NCI-H2196 (cell line): ENCODE measurements around the gene SH3BGRL.
A peak's percentile ranks its signal among the peaks of the same experiment; 100 is the strongest.

Source experiments
- DNase-seq: peaks from one replicate; lab custom pipeline; 2025; ENCODE audit not compliant: unreplicated experiment; lab: John Stamatoyannopoulos, UW

The SH3BGRL gene

DNA sequence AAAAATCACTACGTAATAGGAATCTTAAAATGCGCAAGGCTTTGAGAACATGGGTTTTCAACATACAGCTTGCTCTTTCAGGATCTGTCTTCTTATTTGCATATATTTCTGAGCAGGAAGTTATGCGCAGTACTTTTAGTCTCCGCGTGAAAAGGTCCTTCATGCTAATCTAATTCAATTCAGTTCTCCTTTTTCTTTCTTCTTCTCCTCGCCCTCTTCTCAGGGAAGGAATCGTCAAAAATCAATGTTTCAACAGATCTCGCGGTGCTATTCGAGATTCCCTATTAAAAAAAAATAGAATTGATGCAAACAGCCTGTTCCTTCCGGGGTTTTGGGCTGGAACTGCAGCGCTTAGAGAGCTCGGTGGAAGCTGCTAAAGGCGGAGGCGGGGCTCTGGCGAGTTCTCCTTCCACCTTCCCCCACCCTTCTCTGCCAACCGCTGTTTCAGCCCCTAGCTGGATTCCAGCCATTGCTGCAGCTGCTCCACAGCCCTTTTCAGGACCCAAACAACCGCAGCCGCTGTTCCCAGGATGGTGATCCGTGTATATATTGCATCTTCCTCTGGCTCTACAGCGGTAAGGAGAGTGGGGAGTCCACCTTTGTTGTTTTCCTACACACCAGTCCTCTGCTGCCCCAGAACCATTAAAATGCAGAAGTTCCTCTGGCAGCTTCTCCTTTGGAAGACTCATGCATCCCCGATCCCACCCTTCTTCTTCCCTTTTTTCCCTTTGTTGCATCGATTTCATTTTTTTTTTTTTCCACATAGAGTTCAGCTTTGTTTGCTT lies at the start of gene SH3BGRL, which contains the start of gene HMGN5:
Gene SH3BGRL, plus strand, starts transcription at position 432 of the 785 bp plus-strand sequence. Its CDS starts 99 bp downstream, at position 531.
Gene HMGN5, minus strand, starts transcription at position 243 of the 785 bp plus-strand sequence. CDS start 80,364 bp downstream, outside the sequence.
- DNase-seq = no peak

DNA sequence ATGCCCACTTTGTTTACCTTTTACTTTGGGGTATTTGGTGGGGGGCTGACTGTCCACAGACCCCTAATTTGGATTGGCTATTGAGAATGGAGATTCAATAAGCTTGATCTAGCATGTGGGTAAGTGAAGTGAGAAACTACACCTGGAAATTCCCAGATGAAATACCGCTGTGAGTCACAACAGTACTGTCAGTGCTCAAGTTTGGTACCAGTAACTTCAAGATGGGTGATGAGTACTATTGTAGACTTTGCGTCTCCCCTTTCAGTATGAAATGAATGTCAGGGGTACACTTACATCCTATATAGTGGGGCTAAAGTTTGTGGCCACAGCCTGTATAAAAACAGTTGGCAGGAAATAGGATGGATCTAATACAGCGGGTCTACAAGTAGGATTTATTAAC lies 33.5 kb upstream of the SH3BGRL start:
- DNase-seq = no peak

- DNase-seq = no peak
Measured at GRCh38 chrX:81174286-81174685, 27.6 kb upstream of the SH3BGRL start.

- DNase-seq = no peak
Measured at GRCh38 chrX:81195259-81195658, 6.6 kb upstream of the SH3BGRL start.

- DNase-seq = peak; percentile 2
Measured at GRCh38 chrX:81195712-81196111, 6.2 kb upstream of the SH3BGRL start.

DNA sequence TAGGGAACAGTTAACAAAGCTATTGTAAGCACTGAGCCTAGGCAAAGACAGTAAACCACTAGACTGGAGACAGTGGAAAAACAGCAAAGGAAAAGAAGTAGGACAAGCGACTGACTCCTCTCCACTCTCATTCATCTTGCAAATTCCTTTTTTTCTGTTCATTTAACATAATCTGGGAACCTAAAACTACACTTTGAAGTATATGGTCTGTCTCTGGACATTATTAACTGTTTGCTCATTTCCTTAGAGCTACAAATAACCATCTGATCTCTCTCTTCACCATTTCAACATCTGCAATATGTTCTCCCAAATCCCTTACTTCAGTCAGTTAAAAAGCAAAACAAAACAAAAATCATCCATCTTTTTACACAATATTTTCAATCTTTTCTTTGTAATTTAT lies 831 bp upstream of the SH3BGRL start:
- no peak for DNase-seq

GRCh38 chrX:81202456-81202819 lies 536 bp downstream of the SH3BGRL start:
- DNase-seq = no peak

GRCh38 chrX:81202943-81203342 lies 1.0 kb downstream of the SH3BGRL start:
- no peak for DNase-seq

GRCh38 chrX:81205551-81205950 lies 3.6 kb downstream of the SH3BGRL start:
- DNase-seq = no peak

DNA sequence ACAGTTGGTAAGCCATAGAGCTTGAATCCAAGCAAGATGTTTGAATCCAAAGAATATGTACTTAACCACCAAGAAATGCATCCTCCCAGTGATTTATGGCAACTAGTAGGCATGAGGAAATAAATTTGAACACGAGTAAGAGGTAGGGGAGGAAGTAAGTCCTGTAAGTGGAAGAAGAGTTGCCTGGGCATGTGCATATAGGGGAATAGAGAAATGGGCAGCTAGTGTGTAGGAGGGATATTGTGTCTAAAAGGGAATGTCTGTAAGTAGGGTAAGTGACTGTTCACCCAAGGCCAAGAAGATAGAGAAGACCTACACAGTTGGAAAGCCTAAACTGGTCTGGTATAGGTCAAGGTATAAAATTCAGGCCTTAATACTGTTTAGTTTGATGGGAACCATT lies 4.6 kb downstream of the SH3BGRL start:
- no peak for DNase-seq

- DNase-seq = no peak
Measured at GRCh38 chrX:81208916-81209315, 7.0 kb downstream of the SH3BGRL start.

DNA sequence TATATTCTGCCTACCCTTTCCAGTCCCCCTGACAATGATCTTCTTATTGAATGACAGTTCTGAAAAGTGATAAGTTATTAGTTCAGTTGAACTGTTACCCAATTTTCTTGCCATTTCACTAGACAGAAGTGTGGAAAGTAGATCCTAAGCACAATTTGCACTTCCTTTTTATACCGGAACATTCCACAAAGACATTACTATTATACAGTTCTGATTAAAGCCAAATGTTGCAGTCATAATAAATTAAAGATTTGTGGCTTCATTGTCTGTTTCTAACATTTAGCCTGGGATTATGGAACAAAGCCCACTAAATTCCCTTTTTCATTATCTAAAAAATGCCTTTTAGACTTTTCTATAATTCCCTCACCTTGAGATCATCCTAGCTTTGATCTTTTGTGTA lies 13.8 kb downstream of the SH3BGRL start:
- DNase-seq = no peak

- no peak for DNase-seq
Measured at GRCh38 chrX:81229229-81229628, 27.3 kb downstream of the SH3BGRL start.

GRCh38 chrX:81229901-81230300 lies 28.0 kb downstream of the SH3BGRL start:
- no peak for DNase-seq

GRCh38 chrX:81231476-81231875 lies 29.6 kb downstream of the SH3BGRL start:
- DNase-seq = no peak

DNA sequence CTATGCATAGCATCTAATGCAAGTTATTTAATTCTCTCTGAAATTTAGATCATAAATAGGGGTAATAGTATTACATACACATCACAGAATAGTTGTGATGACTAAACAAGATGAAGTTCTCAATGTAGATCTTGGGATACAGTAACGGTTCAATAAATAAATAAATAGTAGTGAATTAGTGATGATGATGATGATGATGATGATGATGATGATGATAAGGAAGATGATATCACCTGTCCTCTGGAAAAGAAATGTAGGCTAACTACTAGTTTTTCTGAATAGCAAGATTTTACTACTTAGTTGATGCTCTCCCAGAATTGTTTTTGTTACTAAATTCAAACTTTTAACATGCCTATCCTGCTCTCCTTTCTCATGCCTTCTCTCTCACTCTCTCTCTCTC lies 30.3 kb downstream of the SH3BGRL start:
- DNase-seq = no peak

- DNase-seq = no peak
Measured at GRCh38 chrX:81237516-81237915, 35.6 kb downstream of the SH3BGRL start.

DNA sequence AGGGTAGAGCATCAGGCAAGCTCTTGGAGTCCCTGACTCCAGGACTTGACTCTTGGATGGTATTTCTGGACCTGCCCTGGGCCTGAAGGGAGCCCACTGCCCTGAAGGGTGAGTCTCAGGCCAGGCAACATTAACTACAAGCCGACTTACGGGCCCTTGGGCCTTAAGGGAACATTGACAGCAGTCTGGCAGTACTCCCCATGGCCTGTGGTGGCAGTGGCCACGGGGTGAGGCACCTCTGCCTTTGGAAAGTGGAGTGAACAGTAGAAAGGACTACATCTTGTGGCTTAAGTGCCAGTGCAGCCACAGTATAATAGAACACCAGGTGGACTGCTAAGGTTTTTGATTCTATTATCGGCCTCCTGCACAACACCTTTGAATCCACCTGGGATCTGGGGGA lies 36.3 kb downstream of the SH3BGRL start:
- DNase-seq = no peak

GRCh38 chrX:81240701-81241331 lies 38.9 kb downstream of the SH3BGRL start:
- DNase-seq = no peak

GRCh38 chrX:81241753-81242152 lies 39.9 kb downstream of the SH3BGRL start:
- DNase-seq = no peak

GRCh38 chrX:81255876-81256275 lies 54.0 kb downstream of the SH3BGRL start:
- no peak for DNase-seq

DNA sequence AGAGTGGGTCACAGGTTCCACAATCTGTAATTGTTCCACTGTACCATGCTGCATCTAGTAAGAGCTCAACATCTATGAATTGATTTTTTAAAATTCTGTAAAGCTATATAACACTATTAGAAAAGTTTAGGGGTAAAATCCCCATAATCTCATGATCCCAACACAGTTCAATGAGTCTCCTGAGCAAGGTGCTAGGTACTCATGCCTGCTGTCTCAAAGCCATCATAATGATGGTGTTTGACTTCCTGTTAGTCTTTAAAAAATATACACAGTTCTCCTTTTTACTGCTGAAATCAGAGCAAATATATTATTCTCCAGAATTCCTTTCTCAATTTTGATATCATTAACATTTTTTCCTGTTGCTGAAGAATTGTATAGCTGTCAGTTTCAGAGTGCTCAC lies 55.9 kb downstream of the SH3BGRL start:
- DNase-seq = no peak
